ENCODE measurements around the gene XYLT1.

GRCh38 chr16:17301593-17302135, 169.1 kb downstream of the XYLT1 start:
- TF ChIP-seq MED1 (CRISPR knock-in tag; IDR thresholded peaks at IDR 0.05) (no peak), CTCF (CRISPR knock-in tag; IDR thresholded peaks at IDR 0.05) (no peak), NR3C1 (CRISPR knock-in tag; IDR thresholded peaks at IDR 0.05) (no peak), NFYB (CRISPR knock-in tag; IDR thresholded peaks at IDR 0.05) (no peak), ZNF331 (CRISPR knock-in tag; IDR thresholded peaks at IDR 0.05) (no peak), SOX5 (CRISPR knock-in tag; IDR thresholded peaks at IDR 0.05; ENCODE audit: borderline replicate concordance) (no peak), XRCC5 (optimal IDR thresholded peaks at IDR 0.05; ENCODE audit: low read length) (no peak), ZNF317 (CRISPR knock-in tag; IDR thresholded peaks at IDR 0.05) (no peak), ZFP36L1 (CRISPR knock-in tag; IDR thresholded peaks at IDR 0.05) (no peak), REST (IDR thresholded peaks at IDR 0.05; ENCODE audit: borderline replicate concordance in 1 of 2, low read depth in 1 of 2, low read length in 2 of 2) (no peak), SATB2 (CRISPR knock-in tag; IDR thresholded peaks at IDR 0.05) (no peak), ZNF318 (CRISPR knock-in tag; IDR thresholded peaks at IDR 0.05) (no peak), CEBPB (IDR thresholded peaks at IDR 0.05; ENCODE audit: borderline replicate concordance, low read depth, low read length) (no peak)

All from HepG2 (cell line).